Bronchial epithelial cell (primary cell): ENCODE measurements around the gene SLC22A3. TPM values are rescaled to one million over a fixed set of nuclear protein-coding genes. Genes with fewer than 3 reads are reported as not detected.
"Not testable (repeated sequence)": the region's sequence is repeated elsewhere in the genome, so short reads cannot be mapped to it uniquely, and the experiment has no call there.

Experiments
- DNase-seq: peaks from one replicate; pipeline ENCODE4 v3.0.0-alpha.2; 2010; ENCODE audit warnings: low read depth
- FAIRE-seq: peaks from 2 replicates; lab custom pipeline; 2011; peaks lifted over from hg19 to GRCh38; lab: Jason Lieb, UNC
- H3K27me3 ChIP-seq: 2 replicates; pipeline ENCODE4 v1.5.1; 2011; ENCODE audit warnings: low read length; ENCODE audit not compliant: control insufficient read depth, insufficient read depth
- H3K36me3 ChIP-seq: 2 replicates; pipeline ENCODE4 v1.5.1; 2011; ENCODE audit warnings: low read length; ENCODE audit not compliant: control insufficient read depth, insufficient read depth
- H3K4me3 ChIP-seq: 2 replicates; pipeline ENCODE4 v1.5.1; 2011; ENCODE audit warnings: mild to moderate bottlenecking, low read depth, low read length, control low read depth
- total RNA-seq: library from RNA; depleted of rRNA; stranded (reverse); fragments of >200 nt; gene quantifications from 2 replicates; pipeline ENCODE4 v1.2.1, GENCODE V29; 2014
- TF ChIP-seq, protein P1 (sequence below): IDR thresholded peaks from 2 replicates; pipeline ENCODE4 v1.5.1; 2011; ENCODE audit warnings: mild to moderate bottlenecking, moderate library complexity, low read length, control low read depth, inconsistent platforms; ENCODE audit not compliant: insufficient read depth, severe bottlenecking

The SLC22A3 gene
- total RNA-seq, 1 donor from 2014 or later: 8.2 TPM

DNA sequence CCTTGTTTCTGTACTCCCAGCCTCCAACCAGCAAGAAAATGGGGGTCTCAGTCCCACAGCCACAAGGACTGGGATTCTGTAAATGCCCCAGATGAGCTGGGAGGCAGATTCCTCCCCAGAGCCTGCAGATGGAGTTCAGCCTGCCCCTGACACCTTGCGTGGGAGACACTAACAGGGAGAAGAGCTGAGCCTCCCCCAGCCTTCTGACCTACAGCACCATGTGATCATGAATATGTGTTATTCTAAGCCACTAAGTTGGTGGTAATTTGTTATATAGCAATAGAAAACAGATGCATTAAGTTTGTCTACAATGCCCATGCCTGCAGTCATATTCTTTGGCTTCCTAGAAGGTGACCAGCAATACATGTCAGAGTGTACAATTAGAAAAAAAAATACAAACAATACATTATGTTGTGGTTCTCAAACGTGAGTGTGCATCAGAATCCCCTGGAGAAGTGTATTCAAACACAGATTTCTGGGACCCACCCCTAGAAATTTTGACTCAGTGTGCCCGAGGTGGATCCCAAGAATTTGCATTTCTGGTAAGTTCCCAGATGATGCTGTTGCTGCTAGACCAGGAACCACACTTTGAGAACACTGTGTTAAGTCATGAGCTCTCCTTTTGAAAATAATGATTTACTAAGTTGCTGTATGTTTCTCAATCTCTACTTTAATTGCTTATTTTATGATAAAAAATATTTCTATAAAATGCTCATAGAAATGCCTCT is 39.9 kb downstream of the SLC22A3 start:
- Histone ChIP-seq H3K27me3 (no peaks in the 10 kb centered on the region), H3K36me3 (no peaks in the 10 kb centered on the region), H3K4me3 (no peak overlapping the region)
- DNase-seq (no peak), FAIRE-seq (no peak)
- TF ChIP-seq, protein P1, sequence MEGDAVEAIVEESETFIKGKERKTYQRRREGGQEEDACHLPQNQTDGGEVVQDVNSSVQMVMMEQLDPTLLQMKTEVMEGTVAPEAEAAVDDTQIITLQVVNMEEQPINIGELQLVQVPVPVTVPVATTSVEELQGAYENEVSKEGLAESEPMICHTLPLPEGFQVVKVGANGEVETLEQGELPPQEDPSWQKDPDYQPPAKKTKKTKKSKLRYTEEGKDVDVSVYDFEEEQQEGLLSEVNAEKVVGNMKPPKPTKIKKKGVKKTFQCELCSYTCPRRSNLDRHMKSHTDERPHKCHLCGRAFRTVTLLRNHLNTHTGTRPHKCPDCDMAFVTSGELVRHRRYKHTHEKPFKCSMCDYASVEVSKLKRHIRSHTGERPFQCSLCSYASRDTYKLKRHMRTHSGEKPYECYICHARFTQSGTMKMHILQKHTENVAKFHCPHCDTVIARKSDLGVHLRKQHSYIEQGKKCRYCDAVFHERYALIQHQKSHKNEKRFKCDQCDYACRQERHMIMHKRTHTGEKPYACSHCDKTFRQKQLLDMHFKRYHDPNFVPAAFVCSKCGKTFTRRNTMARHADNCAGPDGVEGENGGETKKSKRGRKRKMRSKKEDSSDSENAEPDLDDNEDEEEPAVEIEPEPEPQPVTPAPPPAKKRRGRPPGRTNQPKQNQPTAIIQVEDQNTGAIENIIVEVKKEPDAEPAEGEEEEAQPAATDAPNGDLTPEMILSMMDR: no peak

DNA sequence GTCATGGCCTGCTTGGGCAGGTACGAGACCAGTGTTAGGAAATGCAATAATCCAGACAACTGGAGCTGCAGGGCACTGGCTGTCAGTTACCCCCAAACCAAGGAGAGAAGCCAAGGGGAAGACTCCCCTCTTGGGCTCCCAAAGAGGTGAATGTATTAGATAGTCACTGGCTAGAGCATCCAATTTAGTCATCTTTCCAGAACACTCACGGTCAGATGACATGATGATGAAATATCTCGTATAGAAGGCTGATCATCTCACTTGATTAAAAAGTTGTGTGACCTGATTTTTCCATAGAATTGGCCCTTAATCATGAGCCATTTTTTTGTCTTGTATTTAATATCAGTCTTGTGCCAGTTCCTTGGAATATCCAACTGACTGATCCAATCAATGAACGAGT is 40.7 kb downstream of the SLC22A3 start:
- no peak overlapping the region for H3K4me3 ChIP-seq
- DNase-seq (peak; percentile 83), FAIRE-seq (no peak)
- no peaks in the 10 kb centered on the region for H3K36me3 ChIP-seq
- H3K27me3 ChIP-seq: no peaks in the 10 kb centered on the region
- TF ChIP-seq, protein P1: no peak

DNA sequence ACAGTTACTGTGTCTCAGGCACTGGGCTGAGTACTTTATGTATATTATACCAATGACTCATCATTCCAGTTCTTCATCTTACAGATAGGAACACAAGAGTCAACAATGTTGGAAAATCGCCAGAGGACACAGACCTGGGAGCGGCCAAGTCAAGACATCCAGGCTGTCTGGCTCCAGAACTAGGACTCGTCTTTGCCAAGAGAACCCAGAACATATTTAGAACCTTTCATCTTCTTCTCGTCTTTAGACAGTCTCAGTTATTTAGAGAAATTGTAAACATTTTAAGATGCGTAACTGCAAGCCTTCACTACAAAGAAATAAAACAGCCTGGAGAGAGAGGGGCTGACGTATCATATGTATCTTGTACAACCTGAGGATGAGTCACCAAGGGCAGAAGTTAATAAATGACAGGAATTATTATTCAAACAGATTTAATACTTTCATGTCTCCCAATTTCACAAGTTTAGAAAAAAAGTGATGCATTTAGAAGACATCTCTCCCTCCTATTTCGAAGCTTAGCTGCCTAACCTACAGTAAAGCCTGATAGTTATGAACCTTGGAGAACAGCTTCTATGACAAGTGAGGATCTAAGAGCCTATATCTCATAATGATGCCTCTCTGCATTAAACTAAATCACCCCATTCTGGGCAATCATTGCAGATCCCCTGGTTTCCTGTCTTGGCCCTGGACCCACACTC is 43.4 kb downstream of the SLC22A3 start:
- TF ChIP-seq, protein P1: no peak
- H3K27me3 ChIP-seq: no peaks in the 10 kb centered on the region
- H3K36me3 ChIP-seq: no peaks in the 10 kb centered on the region
- FAIRE-seq (no peak), DNase-seq (peak; percentile 95)
- no peak overlapping the region for H3K4me3 ChIP-seq

DNA sequence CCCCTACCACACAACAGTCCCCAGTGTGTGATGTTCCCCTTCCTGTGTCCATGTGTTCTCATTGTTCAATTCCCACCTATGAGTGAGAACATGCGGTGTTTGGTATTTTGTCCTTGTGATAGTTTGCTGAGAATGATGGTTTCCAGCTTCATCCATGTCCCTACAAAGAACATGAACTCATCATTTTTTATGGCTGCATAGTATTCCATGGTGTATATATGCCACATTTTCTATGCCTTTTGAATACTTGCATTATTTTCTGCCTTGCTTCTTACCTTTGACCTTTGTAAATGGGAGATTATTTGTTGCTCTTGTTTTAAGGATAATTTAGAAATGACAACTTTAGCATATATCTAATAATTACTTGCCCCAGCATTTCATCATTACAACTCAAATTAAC is 45.3 kb downstream of the SLC22A3 start:
- H3K4me3 ChIP-seq, H3K36me3 ChIP-seq, DNase-seq, FAIRE-seq, H3K27me3 ChIP-seq: not testable (repeated sequence)

DNA sequence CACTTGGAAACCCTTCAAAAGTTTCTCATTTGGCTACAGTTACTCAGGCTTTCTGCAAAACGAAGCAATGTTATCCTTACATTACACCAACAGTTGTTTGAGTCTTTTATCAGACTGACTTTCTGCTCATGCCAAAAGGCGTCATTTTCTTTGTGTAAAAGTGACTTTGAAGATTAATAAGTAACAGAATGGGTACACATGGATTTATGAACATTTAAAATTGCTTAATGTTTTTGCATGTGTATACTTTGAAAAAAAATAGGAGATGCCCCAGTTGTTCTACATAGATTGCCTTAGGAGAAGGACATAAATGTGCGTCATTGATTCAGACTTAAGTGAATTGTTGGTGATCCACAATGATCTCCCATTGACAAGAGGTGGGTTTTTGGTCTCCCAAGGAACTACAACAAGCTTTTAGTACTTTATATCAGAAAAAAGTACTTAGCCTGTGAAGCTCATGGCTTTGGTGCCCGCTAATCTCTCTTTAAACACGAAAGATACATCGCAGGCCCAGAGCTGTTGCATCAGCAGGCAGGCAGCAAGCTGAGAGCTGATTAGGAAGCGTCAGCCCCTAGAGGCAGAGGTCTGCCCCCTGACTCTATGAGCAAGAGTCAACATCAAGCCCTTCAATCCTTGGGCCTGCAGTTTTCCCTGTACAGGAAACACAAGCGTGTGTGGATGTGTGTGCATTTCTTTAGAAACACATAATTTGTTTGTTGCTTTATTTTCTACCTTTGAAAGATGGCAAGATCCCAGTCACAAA is 45.9 kb downstream of the SLC22A3 start:
- no peak for FAIRE-seq

DNA sequence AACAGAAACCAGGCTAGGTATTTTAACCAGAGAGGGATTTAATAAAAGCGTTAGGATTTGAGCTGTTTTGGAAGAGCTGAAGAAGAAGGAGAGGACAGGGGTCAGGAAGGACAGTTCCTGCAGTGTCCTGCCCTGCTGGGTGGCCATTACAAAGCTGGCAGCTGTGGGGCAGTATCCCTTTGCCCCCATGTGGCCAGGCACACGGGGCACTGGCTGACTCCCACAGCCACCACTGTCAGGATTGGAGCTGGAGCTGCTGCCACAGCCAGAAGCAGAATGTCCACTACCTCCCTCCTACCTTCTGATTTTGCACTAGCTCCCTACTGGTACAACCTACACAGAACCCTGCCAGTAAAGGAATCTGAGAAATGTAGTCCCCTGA is 46.5 kb downstream of the SLC22A3 start:
- DNase-seq (no peak), FAIRE-seq (no peak)
- Histone ChIP-seq H3K27me3 (no peaks in the 10 kb centered on the region), H3K4me3 (no peak overlapping the region), H3K36me3 (no peaks in the 10 kb centered on the region)
- TF ChIP-seq, protein P1: no peak

More for the DNA sequence above, 45.9 kb downstream of the SLC22A3 start:
- no peaks in the 10 kb centered on the region for H3K36me3 ChIP-seq
- TF ChIP-seq, protein P1: peak; percentile 6
- no peak overlapping the region for H3K4me3 ChIP-seq
- DNase-seq: peak; percentile 55
- no peaks in the 10 kb centered on the region for H3K27me3 ChIP-seq
